GM18519 (cell line): Measurements from ENCODE around the gene CLIP4.
A peak's percentile ranks its signal among the peaks of the same experiment; 100 is the strongest.
"Not testable (repeated sequence)": the region's sequence is repeated elsewhere in the genome, so short reads cannot be mapped to it uniquely, and the experiment has no call there.

ENCODE experiments used
- ATAC-seq: cut with Tn5 transposase; IDR thresholded peaks from one replicate; pipeline ENCODE4 v1.9.1; 2021; ENCODE audit warnings: mild to moderate bottlenecking, moderate library complexity; ENCODE audit not compliant: unreplicated experiment, low FRiP score

The CLIP4 gene

GRCh38 chr2:29096969-29097368 lies 18.2 kb upstream of the CLIP4 start:
- no peak for ATAC-seq

DNA sequence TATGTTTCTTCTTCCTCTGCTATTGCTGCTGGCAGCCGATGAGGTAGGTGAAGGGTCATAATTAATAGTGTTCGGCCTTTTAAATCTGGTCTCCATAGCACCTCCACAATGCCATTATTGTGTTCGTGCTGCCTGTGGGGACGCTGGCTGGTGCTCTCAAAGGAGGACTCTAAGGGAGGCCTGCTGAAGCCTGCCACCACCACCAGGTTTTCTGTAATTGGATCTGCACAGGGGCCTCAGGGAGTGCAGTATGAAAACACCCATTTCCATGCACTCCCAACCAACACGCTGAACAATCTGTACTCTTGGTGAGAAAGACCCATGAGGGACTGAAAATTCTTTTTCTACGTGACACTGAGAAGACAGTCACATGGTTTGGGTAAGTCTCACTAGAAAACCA lies 17.6 kb upstream of the CLIP4 start:
- no peak for ATAC-seq

DNA sequence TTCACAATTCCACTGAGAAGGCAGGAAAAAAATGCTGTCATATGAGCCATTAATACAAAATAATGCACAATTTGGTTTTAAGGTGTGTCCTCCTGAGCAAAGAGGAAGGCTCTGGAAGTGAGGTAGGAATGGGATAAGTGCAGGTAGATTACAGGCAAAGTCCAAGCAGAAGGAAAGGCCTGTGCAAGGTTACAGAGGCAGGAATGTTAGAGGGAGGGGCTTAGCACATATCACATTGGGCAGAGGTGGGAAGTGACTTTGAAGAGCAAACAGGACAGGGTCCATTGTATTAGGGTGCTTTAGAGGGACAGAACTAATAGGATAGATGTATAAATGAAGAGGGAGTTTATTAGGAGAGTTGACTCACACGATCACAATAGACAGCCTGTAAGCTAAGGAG lies 14.7 kb upstream of the CLIP4 start:
- ATAC-seq: no peak

DNA sequence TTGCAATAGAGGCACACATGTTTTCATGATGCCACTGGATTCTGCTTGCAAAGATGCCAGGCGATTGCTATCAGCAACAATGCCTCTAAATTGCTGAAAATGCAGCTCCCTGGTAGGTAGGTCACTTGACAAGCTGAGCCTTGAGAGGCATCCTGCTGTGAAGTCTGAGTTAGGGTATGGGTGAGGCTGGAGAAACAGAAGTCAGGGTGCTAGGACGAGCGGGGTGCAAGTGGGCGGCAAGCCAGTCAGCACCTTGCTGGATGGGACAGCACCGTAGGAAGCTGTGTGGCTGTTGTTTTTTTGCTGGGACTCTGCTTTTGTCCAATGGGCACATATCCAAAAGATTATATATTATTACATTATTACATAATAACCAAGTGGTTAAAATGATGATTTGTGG lies 10.5 kb upstream of the CLIP4 start:
- no peak for ATAC-seq

DNA sequence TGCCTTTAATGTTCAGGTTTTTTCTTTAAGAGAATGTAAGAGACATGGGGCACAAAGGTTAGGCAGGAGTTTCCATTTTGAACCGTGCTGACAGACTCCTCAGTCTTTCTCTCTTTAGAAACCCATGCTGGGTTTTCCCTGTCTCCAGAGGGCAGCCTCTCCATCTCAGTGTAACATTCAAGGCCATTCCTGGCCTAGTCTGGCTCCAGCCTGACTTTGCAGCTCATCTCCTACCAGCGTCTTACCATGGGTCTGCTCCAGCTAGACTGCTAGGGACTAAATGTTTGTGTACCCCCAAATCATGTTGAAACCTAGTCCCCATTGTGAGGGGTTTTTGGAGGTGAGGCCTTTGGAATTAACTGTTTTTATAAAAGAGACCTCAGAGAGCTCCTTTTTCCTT lies 9.8 kb upstream of the CLIP4 start:
- no peak for ATAC-seq

DNA sequence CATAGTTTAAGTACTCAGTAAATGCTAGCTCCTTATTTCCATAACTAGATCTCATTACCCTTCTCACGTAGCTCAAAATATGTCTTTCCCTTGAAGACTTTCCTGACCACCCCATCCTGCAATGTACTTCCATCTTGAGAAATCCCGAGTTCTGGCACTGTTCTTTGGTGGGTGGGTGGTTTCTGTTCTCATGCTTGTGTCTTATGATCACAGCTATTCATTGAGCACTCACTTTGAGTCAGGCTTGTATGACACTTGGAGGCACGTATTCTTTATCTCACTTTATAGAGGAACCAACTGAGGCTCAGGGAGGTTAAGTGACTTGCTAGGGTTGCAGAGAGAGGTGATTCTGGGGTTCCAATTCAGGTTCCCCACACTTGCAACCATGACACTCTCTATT lies 9.0 kb upstream of the CLIP4 start:
- no peak for ATAC-seq

DNA sequence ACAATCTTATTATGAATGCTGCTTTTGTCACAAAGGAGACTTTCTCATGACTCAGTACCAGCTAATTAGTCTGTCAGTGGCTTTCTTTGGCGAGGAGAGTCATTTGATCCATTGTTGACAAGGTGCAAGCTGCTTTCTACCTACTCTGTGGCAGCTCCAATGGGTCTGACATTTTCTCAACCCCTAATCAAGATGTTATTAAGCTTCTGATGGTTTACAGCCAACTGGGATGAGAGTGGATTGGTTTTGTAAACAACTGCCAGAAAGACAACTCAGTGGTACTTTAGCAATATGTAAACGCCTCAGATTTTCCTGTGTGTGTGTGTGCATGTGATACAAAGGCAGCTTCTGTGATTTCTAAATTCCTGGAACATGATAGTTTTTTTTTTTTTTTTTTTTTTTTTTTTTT lies 8.2 kb upstream of the CLIP4 start:
- no peak for ATAC-seq

DNA sequence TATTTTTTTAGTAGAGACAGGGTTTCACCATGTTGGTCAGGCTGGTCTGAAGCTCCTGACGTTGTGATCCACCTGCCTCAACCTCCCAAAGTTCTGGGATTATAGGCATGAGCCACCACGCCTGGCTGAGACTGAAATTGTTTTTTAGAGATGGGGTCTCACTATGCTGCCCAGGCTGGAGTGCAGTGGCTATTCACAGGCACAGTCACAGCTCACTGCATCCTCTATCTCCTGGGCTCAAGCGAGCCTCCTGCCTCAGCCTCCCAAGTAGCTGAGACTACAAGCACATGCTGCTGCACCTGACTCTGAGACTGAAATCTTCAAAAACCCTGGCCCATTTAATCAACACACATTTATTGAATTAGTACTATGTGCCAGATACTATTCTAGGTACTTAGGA lies 7.7 kb upstream of the CLIP4 start:
- not testable (repeated sequence) for ATAC-seq

DNA sequence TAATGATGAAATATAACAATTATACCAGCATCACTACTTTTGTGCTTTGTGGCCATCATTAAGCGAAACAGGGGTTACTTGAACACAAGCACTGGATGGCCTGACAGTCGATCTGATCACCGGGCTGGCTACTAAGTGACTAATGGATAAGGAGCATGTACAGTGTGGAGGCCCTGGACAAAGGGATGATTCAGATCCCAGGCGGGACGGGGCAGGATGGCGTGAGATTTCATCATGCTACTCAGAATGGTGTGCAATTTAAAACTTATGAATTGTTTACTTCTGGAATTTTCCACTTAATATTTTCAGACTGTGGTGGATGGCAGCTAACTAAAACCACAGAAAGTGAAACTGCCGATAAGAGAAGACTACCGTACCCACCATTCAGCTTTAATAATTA lies 7.0 kb upstream of the CLIP4 start:
- no peak for ATAC-seq

GRCh38 chr2:29109246-29109645 lies 6.0 kb upstream of the CLIP4 start:
- no peak for ATAC-seq

GRCh38 chr2:29110916-29111535 lies 4.2 kb upstream of the CLIP4 start:
- ATAC-seq: peak; percentile 33

- no peak for ATAC-seq
Observed at GRCh38 chr2:29112379-29112778, 2.8 kb upstream of the CLIP4 start.

DNA sequence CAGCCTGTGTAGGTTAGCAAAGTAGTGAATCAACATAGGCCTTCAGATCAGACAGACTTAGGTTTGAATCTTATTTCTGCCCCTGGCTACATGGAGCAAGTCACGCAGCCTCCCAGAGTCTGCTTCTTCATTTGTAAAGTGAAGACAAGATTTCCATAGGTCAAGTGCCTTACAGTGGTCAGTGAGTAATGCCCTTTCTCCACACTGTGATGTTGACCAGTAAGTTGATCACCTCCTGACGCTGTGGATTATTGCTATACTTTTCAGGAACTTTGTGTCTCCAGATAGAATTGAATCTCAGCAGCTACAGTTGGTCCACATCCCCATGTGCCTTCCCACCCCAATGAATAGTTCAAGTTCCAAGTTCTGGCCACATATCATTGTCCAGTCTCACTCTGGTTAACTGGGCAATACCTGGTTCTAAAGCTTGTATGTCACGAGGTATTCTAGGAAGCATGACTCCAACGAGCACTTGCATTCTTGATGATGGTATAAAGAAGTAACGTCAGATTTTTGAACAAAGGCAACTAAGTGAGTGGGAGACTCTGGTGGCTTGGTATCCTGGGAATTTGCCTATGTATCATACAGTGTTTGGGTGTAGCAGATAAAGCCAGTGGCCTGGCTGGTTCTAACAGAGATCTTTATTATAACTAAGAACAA lies 2.1 kb upstream of the CLIP4 start:
- no peak for ATAC-seq

- ATAC-seq: no peak
Observed at GRCh38 chr2:29113891-29114321, 1.3 kb upstream of the CLIP4 start.

- no peak for ATAC-seq
Observed at GRCh38 chr2:29114586-29114945, 649 bp upstream of the CLIP4 start.

DNA sequence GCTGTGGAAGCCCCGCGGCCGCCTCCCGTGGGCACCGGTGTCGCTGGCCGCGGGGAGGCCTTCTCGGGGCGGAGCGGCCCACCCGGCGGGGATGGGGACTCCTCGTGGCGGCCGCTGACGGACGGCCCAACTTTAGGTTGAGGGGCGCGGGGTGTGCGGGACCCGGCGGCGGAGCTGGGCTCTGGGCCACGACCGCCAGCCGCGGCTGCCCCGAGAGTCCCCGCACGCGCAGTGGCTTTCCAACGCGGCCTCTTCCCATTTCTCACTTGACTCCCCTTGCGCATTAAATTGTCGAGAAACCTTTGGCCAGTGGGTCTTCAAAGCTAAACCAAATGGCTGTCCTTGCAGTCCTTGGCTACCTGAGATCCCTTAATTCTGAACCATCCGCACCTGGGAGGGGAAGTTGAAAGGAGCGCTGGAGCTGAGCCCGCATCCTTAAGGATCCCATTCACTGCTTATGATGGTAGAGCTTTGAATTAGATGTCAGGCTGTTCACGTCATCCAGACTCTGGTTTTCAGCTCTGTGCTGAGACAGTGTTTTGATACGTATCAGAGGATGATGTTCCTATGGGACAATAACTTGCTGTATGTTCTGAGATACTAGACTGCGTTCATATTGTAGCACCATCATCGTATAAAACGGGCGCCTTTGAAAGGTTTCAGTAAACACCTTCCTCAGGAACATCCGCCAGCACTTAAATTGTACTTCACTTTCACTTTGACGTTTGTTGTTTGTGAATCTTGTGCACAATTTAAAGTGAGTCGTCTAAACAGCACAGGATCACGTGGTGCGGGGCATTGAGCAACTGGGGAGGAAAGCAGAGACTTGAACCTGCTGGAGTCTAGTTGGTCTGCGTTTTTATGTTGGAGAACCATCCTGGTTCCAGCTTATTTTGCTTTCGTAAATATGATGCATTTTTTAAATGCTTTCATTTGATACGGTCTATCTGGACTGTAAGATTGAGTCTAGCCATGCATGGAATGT lies 874 bp downstream of the CLIP4 start:
- ATAC-seq: no peak

GRCh38 chr2:29117636-29118303 lies 2.6 kb downstream of the CLIP4 start:
- no peak for ATAC-seq

DNA sequence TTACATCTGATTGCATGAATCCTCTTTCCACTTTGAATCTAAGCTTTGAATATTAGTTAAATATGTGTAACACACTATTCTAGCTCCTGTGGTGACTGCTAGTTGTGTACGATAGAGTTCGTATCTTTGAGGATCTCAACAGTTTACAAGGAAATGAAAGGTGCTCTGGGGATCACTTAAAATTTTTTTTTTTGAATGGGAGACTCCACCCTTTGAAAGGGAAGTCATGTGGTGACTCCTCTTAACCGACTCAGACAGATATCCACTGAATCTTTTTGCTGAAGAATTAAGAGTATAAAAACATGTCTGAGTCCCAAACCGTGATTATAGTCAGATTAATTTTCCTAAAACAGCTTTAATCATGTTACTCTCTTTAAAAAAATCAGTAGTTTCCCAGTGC lies 4.0 kb downstream of the CLIP4 start:
- no peak for ATAC-seq

- no peak for ATAC-seq
Observed at GRCh38 chr2:29120846-29121245, 5.6 kb downstream of the CLIP4 start.

DNA sequence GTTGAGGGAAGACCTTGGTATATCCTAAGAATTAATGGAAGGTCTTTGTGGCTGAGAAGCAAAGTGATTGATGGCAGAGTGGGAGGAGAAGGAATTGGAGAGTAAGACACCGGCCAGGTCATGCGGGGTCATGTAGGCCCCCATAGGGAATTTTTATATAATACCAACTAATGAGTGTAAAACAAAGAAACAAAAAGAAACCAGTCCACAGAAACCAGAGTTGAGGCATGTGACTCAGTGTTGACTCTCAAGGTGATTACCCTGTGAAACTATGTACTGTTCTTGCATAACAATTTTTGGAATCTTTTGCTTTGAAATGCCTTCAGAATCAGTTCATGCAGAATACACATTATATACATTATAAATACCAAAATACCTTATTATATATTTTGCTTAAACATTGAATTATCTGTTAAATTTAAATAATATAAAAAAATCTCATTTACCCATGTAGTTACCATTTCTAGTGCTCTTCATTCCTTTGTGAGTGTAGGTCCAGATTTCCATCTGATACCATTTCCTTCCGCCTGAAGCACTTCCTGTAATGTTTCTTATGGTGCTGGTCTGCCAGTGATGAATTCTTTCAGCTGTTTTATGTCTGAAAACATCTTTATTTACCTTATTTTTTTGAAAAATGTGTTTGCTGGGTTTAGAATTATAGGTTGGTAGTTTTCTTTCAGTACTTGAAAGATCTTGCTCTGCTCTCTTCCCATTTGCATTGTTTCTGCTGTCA lies 8.6 kb downstream of the CLIP4 start:
- no peak for ATAC-seq
